ENCODE results near the gene TFF2. TPM values are rescaled to one million over a fixed set of nuclear protein-coding genes. Genes with fewer than 3 reads are reported as not detected.

The TFF2 gene
- total RNA-seq, 4 donors from 2014 or later: not detected

DNA sequence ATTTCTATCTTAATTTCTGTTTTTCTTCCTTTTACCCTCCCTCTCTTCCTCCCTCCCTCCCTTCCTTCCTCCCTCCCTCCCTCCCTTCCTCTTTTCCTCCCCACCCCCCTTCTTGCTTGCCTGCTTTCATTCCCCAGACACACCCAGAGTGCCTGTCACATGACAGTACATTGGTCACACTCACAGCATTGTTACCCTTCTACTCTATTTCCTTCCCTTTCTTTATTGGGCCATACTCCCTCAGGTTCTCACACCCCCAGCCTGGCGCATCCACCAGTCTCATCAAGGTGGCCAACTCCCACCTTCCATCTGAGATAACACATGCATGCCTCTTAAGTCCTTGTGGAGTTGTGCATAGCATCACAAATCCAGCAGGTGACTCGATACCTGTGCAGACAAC, 34.2 kb upstream of the TFF2 start:
- no peak overlapping the region for H3K27ac ChIP-seq
- TF ChIP-seq POLR2A (IDR thresholded peaks at IDR 0.05) (no peak), CTCF (IDR thresholded peaks at IDR 0.05) (no peak), EP300 (IDR thresholded peaks at IDR 0.05) (no peak)
- no peaks in the 10 kb centered on the region for H3K4me1 ChIP-seq
- peaks cover 0 to 26% (median 3%) of the 10 kb centered on the region in 4 donors for H3K9me3 ChIP-seq
- WGBS, 2 donors: 94% methylated on average over 2 of the region's 2 CpGs
- H3K4me3 ChIP-seq: no peak overlapping the region
- no peaks in the 10 kb centered on the region for H3K36me3 ChIP-seq
- no peaks in the 10 kb centered on the region for H3K27me3 ChIP-seq
- peak in 1 of 2 donors; percentile 8 for DNase-seq (ENCODE audit: low spot score in 2 of 2)

DNA sequence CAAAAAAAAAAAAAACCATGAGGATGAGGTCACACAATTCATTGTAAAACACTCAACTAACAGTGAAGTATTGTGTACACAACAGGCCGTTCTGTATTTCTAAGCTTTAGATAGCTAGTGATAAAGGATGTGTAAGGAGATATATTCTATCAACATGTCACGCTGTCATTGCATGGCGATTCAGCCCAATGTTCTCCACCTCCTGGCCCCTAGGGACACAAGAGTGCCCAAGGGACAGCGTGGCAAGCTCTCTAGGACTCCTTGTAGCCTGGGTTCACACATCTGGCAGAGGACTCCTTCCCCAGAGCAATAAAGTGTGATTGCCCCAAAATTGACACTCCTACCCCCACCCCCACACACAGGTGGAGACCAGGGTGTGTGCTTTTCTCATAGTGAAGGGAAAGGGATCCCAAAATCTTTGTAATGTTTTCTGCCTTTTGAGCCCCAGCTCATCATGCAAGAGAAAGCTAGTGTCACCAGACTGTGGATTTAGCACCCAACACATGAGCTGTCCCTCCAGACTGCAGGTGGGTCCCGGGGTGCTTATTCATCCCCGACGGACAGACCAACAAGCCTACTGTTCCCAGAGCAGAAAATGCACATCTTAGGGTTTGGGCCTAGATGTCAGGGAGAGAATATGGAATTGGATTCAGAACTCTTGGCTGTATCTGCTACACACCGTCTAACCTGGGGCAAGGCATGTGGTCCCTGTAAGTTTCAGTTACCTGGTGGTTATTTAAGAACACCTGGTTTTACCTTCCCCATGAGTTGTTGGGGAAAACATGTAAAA, 33.6 kb upstream of the TFF2 start:
- 66 to 67% methylated on average over 8 of the region's 8 CpGs for WGBS, 2 donors
- Histone ChIP-seq H3K9me3 (peaks cover 0 to 26% (median 3%) of the 10 kb centered on the region in 4 donors), H3K4me1 (no peaks in the 10 kb centered on the region), H3K4me3 (no peak overlapping the region), H3K36me3 (no peaks in the 10 kb centered on the region), H3K27me3 (no peaks in the 10 kb centered on the region), H3K27ac (no peak overlapping the region)
- TF ChIP-seq CTCF (IDR thresholded peaks at IDR 0.05) (no peak), EP300 (IDR thresholded peaks at IDR 0.05) (no peak), POLR2A (IDR thresholded peaks at IDR 0.05) (no peak)
- no peak for DNase-seq (ENCODE audit: low spot score in 2 of 2)

- peaks cover 0 to 26% (median 3%) of the 10 kb centered on the region in 4 donors for H3K9me3 ChIP-seq
- no peak overlapping the region for H3K27ac ChIP-seq
- no peak overlapping the region for H3K4me3 ChIP-seq
- WGBS, 2 donors: 77 to 78% methylated on average over 6 of the region's 6 CpGs
- H3K27me3 ChIP-seq: no peaks in the 10 kb centered on the region
- no peak for TF ChIP-seq POLR2A (IDR thresholded peaks at IDR 0.05)
- no peak for TF ChIP-seq EP300 (IDR thresholded peaks at IDR 0.05)
- no peak for TF ChIP-seq CTCF (IDR thresholded peaks at IDR 0.05)
- DNase-seq (ENCODE audit: low spot score in 2 of 2): no peak
- H3K36me3 ChIP-seq: no peaks in the 10 kb centered on the region
- H3K4me1 ChIP-seq: no peaks in the 10 kb centered on the region
These were observed 32.5 kb upstream of the TFF2 start for GRCh38 chr21:42383331-42383730.

GRCh38 chr21:42382915-42383314, 32.1 kb upstream of the TFF2 start:
- H3K9me3 ChIP-seq: peaks cover 0 to 26% (median 3%) of the 10 kb centered on the region in 4 donors
- WGBS, 2 donors: 89 to 100% methylated on average over 4 to 6 of the region's 6 CpGs
- H3K36me3 ChIP-seq: no peaks in the 10 kb centered on the region
- DNase-seq (ENCODE audit: low spot score in 2 of 2): no peak
- TF ChIP-seq EP300 (IDR thresholded peaks at IDR 0.05) (no peak), POLR2A (IDR thresholded peaks at IDR 0.05) (no peak), CTCF (IDR thresholded peaks at IDR 0.05) (no peak)
- no peaks in the 10 kb centered on the region for H3K27me3 ChIP-seq
- no peak overlapping the region for H3K27ac ChIP-seq
- H3K4me1 ChIP-seq: no peaks in the 10 kb centered on the region
- H3K4me3 ChIP-seq: no peak overlapping the region

GRCh38 chr21:42381347-42381984, 30.7 kb upstream of the TFF2 start:
- H3K36me3 ChIP-seq: no peaks in the 10 kb centered on the region
- no peak overlapping the region for H3K4me3 ChIP-seq
- whole genome bisulfite sequencing, 2 donors: 58 to 75% methylated on average over 1 of the region's 1 CpG
- TF ChIP-seq EP300 (IDR thresholded peaks at IDR 0.05) (no peak), POLR2A (IDR thresholded peaks at IDR 0.05) (no peak), CTCF (IDR thresholded peaks at IDR 0.05) (peak in 3 of 5 experiments; percentile 10 to 34 (median 30))
- H3K27me3 ChIP-seq: no peaks in the 10 kb centered on the region
- no peak for DNase-seq (ENCODE audit: low spot score in 2 of 2)
- no peaks in the 10 kb centered on the region for H3K4me1 ChIP-seq
- H3K27ac ChIP-seq: no peak overlapping the region
- peaks cover 0 to 26% (median 3%) of the 10 kb centered on the region in 4 donors for H3K9me3 ChIP-seq
